Measurements from ENCODE around the gene STAM. TPM values are rescaled to one million over a fixed set of nuclear protein-coding genes. Genes with fewer than 3 reads are reported as not detected.

STAM gene
- total and polyA plus RNA-seq, 9 of the 15 experiments (the other 6 are each of a cell fraction or from before 2014, with no cell fraction given) = 13.8 to 33.5 (median 26.4) TPM

DNA sequence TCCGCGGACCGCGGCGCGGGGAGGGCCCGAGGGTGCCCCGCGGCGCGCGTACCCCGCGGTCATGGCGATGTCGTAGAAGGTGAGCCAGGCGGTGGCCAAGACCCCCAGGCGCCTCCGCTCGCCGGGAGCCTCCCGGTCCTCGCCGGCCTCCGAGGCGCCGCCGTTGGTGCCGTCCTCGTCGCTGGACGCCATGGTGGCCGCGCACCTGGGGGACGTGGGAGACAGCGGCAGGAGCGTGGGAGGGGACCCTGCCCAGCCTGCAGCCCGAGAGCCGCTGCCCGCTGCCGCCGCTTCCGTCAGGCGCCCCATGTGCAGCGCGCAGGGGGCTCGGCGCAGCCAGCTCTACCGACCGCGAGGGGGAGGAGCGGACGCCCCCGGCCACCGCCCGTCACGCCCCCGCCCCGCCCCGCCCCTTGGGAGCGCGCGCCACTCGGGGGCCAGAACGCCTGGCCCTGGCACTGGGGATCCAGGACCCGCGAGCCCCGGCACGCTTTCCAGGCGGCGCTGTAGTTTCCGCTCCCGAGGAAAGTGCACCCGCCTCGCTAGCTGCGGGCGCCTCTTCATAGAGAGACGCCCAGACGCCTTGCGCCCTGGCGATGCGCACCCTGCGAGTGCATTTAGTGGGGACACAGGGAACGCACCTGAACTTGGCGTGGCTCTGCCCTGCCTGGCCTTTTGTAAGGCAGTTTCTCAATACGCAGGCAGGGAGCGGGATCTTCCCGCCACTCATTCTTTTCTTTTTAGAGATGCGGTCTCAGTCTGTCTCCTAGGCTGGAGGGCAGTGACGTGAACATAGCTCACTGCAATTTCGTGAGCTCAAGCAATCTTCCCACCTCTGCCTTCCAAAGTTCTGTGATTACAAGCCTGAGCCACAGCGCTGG is 26.7 kb upstream of the STAM start, which contains the start of gene HACD1 (continued):
- no peak for TF ChIP-seq ESRRA (IDR thresholded peaks at IDR 0.05; ENCODE audit: borderline replicate concordance, low read depth)
- TF ChIP-seq NCOR1 (IDR thresholded peaks at IDR 0.05) = no peak
- TF ChIP-seq RAD21 (CRISPR knock-in tag; conservative IDR thresholded peaks at IDR 0.05 in 1 of 2, IDR thresholded peaks at IDR 0.05 in 1 of 2) = no peak
- TF ChIP-seq BDP1 (IDR thresholded peaks at IDR 0.05; ENCODE audit: insufficient read depth, insufficient read length) = no peak
- TF ChIP-seq L3MBTL2 (IDR thresholded peaks at IDR 0.05) = peak; percentile 33; the same call in 1 of the 2 replicates
- TF ChIP-seq, protein P1, sequence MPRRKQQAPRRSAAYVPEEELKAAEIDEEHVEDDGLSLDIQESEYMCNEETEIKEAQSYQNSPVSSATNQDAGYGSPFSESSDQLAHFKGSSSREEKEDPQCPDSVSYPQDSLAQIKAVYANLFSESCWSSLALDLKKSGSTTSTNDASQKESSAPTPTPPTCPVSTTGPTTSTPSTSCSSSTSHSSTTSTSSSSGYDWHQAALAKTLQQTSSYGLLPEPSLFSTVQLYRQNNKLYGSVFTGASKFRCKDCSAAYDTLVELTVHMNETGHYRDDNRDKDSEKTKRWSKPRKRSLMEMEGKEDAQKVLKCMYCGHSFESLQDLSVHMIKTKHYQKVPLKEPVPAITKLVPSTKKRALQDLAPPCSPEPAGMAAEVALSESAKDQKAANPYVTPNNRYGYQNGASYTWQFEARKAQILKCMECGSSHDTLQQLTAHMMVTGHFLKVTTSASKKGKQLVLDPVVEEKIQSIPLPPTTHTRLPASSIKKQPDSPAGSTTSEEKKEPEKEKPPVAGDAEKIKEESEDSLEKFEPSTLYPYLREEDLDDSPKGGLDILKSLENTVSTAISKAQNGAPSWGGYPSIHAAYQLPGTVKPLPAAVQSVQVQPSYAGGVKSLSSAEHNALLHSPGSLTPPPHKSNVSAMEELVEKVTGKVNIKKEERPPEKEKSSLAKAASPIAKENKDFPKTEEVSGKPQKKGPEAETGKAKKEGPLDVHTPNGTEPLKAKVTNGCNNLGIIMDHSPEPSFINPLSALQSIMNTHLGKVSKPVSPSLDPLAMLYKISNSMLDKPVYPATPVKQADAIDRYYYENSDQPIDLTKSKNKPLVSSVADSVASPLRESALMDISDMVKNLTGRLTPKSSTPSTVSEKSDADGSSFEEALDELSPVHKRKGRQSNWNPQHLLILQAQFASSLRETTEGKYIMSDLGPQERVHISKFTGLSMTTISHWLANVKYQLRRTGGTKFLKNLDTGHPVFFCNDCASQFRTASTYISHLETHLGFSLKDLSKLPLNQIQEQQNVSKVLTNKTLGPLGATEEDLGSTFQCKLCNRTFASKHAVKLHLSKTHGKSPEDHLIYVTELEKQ (CRISPR knock-in tag; IDR thresholded peaks at IDR 0.05) = no peak
- TF ChIP-seq, protein P2, sequence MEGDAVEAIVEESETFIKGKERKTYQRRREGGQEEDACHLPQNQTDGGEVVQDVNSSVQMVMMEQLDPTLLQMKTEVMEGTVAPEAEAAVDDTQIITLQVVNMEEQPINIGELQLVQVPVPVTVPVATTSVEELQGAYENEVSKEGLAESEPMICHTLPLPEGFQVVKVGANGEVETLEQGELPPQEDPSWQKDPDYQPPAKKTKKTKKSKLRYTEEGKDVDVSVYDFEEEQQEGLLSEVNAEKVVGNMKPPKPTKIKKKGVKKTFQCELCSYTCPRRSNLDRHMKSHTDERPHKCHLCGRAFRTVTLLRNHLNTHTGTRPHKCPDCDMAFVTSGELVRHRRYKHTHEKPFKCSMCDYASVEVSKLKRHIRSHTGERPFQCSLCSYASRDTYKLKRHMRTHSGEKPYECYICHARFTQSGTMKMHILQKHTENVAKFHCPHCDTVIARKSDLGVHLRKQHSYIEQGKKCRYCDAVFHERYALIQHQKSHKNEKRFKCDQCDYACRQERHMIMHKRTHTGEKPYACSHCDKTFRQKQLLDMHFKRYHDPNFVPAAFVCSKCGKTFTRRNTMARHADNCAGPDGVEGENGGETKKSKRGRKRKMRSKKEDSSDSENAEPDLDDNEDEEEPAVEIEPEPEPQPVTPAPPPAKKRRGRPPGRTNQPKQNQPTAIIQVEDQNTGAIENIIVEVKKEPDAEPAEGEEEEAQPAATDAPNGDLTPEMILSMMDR (IDR thresholded peaks at IDR 0.05 in 2 of 3, conservative IDR thresholded peaks at IDR 0.05 in 1 of 3; ENCODE audit: insufficient read depth in 2 of 3, low read depth in 1 of 3, low read length in 3 of 3) = peak in 2 of 3 experiments; percentile 2 to 31; a peak in 2 of 6 replicates
- TF ChIP-seq, protein P3, sequence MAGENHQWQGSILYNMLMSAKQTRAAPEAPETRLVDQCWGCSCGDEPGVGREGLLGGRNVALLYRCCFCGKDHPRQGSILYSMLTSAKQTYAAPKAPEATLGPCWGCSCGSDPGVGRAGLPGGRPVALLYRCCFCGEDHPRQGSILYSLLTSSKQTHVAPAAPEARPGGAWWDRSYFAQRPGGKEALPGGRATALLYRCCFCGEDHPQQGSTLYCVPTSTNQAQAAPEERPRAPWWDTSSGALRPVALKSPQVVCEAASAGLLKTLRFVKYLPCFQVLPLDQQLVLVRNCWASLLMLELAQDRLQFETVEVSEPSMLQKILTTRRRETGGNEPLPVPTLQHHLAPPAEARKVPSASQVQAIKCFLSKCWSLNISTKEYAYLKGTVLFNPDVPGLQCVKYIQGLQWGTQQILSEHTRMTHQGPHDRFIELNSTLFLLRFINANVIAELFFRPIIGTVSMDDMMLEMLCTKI (IDR thresholded peaks at IDR 0.05; ENCODE audit: partially characterized antibody) = no peak
- TF ChIP-seq, protein P4, sequence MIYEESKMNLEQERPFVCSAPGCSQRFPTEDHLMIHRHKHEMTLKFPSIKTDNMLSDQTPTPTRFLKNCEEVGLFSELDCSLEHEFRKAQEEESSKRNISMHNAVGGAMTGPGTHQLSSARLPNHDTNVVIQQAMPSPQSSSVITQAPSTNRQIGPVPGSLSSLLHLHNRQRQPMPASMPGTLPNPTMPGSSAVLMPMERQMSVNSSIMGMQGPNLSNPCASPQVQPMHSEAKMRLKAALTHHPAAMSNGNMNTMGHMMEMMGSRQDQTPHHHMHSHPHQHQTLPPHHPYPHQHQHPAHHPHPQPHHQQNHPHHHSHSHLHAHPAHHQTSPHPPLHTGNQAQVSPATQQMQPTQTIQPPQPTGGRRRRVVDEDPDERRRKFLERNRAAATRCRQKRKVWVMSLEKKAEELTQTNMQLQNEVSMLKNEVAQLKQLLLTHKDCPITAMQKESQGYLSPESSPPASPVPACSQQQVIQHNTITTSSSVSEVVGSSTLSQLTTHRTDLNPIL (CRISPR knock-in tag; IDR thresholded peaks at IDR 0.05) = no peak
